Right lobe of liver (tissue), 6 donors: Measurements from ENCODE around the gene IL18BP. TPM values are rescaled to one million over a fixed set of nuclear protein-coding genes. Genes with fewer than 3 reads are reported as not detected.
A peak's percentile ranks its signal among the peaks of the same experiment; 100 is the strongest.

Experiments
- ATAC-seq, 4 donors: fragments of 200-7000 bp; cut with Tn5 transposase; one replicate each; pipeline ENCODE4 v1.9.1; 2020; ENCODE audit warnings: mild to moderate bottlenecking in 4 of 4, moderate library complexity in 4 of 4
- DNase-seq, 3 donors: peaks; one replicate each; pipeline ENCODE4 v3.0.0-alpha.2; 2020
- H3K27ac ChIP-seq, 3 donors: fragments of 200-600 bp; one replicate each; pipeline ENCODE4 v1.8.0; 2022
- H3K27me3 ChIP-seq, 2 donors: fragments of 200-600 bp; one replicate each; pipeline ENCODE4 v1.8.0; 2022
- H3K36me3 ChIP-seq, 4 donors: fragments of 200-600 bp; sonication (generic) in 1 of 4; one replicate each; pipeline versions ENCODE4 v1.5.1 to v1.8.0; 2017 to 2022; ENCODE audit warnings: control low read depth in 1 of 4
- H3K4me1 ChIP-seq, 4 donors: fragments of 200-600 bp; sonication (generic) in 1 of 4; one replicate each; pipeline versions ENCODE4 v1.5.1 to v1.8.0; 2017 to 2022; ENCODE audit warnings: control low read depth in 1 of 4
- H3K4me3 ChIP-seq, 3 donors: fragments of 200-600 bp; one replicate each; pipeline ENCODE4 v1.8.0; 2022
- H3K9me3 ChIP-seq, 4 donors: fragments of 200-600 bp; sonication (generic) in 1 of 4; one replicate each; pipeline versions ENCODE4 v1.5.1 to v1.8.0; 2017 to 2022; ENCODE audit warnings: control low read depth in 1 of 4
- CTCF ChIP-seq, 4 donors: fragments of 200-600 bp in 3 of 4; fragments of 450-650 bp in 1 of 4; IDR thresholded peaks; one replicate each; pipeline versions ENCODE4 v1.5.1 to v1.8.0; 2016 to 2022; ENCODE audit warnings: antibody characterized with exemption in 4 of 4, mild to moderate bottlenecking in 2 of 4
- POLR2A ChIP-seq: fragments of 450-650 bp; IDR thresholded peaks from one replicate; pipeline ENCODE4 v1.6.1; 2017; ENCODE audit warnings: antibody characterized with exemption, mild to moderate bottlenecking
- WGBS: methylation state at CpG from one replicate; pipeline ENCODE4 v1.1.6; 2018; ENCODE audit warnings: low coverage, low lambda C conversion rate; ENCODE audit not compliant: insufficient coverage; ENCODE audit errors: missing lambda C conversion rate; 5-methylcytosine and 5-hydroxymethylcytosine counted together
- intact Hi-C, 2 donors: fragments of 100-400 bp; cut with DNase I; formaldehyde crosslinking; loops; one replicate each; pipeline versions ENCODE4 v1.11.2 to v1.14.1; 2022
- total RNA-seq, 6 experiments: library from RNA; depleted of rRNA in 2 of 6; stranded (reverse); fragments of >200 nt in 2 of 6; fragmentation: NEBNext Ultra II Directional in 3 of 6; extraction: Animal tissue kit (Norgen Biotek cat#: 25700) in 3 of 6; gene quantifications; one replicate each; pipeline versions ENCODE4 v1.1.0 to v1.2.4, GENCODE V29; 2016 to 2023
- donor health status: DM: no; HTN: yes; CAD: no.
- donor health status: DM: no; HTN: no; CAD: no.
- donor health status: DM: no; HTN: no; CAD: no.
- donor health status: DM: no; HTN: yes; CAD: no.
- donor health status: DM: no; HTN: yes; CAD: no.

IL18BP gene
- total RNA-seq, 6 experiments from 2014 or later: 2.2 to 13.0 (median 3.7) TPM

GRCh38 chr11:72030472-72031045, 31.9 kb downstream of the IL18BP start:
- intact Hi-C loops: no loop called here
- 23% methylated on average over 1 of the region's 1 CpG for WGBS
- Histone ChIP-seq H3K9me3 (no peaks in the 10 kb centered on the region), H3K4me1 (peaks cover 0 to 19% (median 8%) of the 10 kb centered on the region in 4 donors), H3K27ac (no peak overlapping the region), H3K27me3 (no peaks in the 10 kb centered on the region), H3K36me3 (peaks cover 0 to 61% (median 15%) of the 10 kb centered on the region in 4 donors), H3K4me3 (no peak overlapping the region)
- DNase-seq (no peak), ATAC-seq (peak; percentile 66 to 77 (median 74))
- TF ChIP-seq POLR2A: no peak
- TF ChIP-seq CTCF (IDR thresholded peaks at IDR 0.05): no peak

- Histone ChIP-seq H3K9me3 (no peaks in the 10 kb centered on the region), H3K27me3 (no peaks in the 10 kb centered on the region), H3K4me1 (peaks cover 1 to 33% (median 7%) of the 10 kb centered on the region in 4 donors), H3K4me3 (no peak overlapping the region), H3K36me3 (peaks cover 0 to 25% (median 6%) of the 10 kb centered on the region in 4 donors), H3K27ac (no peak overlapping the region)
- 79% methylated on average over 3 of the region's 3 CpGs for WGBS
- ATAC-seq: no peak
- intact Hi-C loops: no loop called here
- TF ChIP-seq POLR2A: no peak
- TF ChIP-seq CTCF (IDR thresholded peaks at IDR 0.05): no peak
- no peak for DNase-seq
These were observed 38.0 kb downstream of the IL18BP start for GRCh38 chr11:72036687-72037086.

- no peaks in the 10 kb centered on the region for H3K9me3 ChIP-seq
- no peak overlapping the region for H3K4me3 ChIP-seq
- TF ChIP-seq CTCF (IDR thresholded peaks at IDR 0.05) (no peak), POLR2A (no peak)
- peak overlapping the region in 1 of 3 donors; percentile 76 for H3K27ac ChIP-seq
- peaks cover 1 to 38% (median 7%) of the 10 kb centered on the region in 4 donors for H3K4me1 ChIP-seq
- ATAC-seq (no peak), DNase-seq (no peak)
- intact Hi-C loops: no loop called here
- H3K27me3 ChIP-seq: no peaks in the 10 kb centered on the region
- H3K36me3 ChIP-seq: peaks cover 0 to 20% (median 6%) of the 10 kb centered on the region in 4 donors
- 40% methylated on average over 1 of the region's 4 CpGs for WGBS
These were observed 39.0 kb downstream of the IL18BP start for GRCh38 chr11:72037554-72038311.

- H3K4me3 ChIP-seq: peak overlapping the region in 1 of 3 donors; percentile 60
- TF ChIP-seq CTCF (IDR thresholded peaks at IDR 0.05) (no peak), POLR2A (no peak)
- ATAC-seq (no peak), DNase-seq (no peak)
- H3K27me3 ChIP-seq: no peaks in the 10 kb centered on the region
- peaks cover 1 to 39% (median 7%) of the 10 kb centered on the region in 4 donors for H3K4me1 ChIP-seq
- intact Hi-C loops: no loop called here
- H3K36me3 ChIP-seq: peaks cover 0 to 14% (median 6%) of the 10 kb centered on the region in 4 donors
- 20% methylated on average over 1 of the region's 2 CpGs for WGBS
- H3K27ac ChIP-seq: peak overlapping the region; percentile 57 to 93 (median 76)
- H3K9me3 ChIP-seq: no peaks in the 10 kb centered on the region
These were observed 39.8 kb downstream of the IL18BP start for GRCh38 chr11:72038491-72038890.
